HG03439 (cell line): ENCODE data around the gene B9D1.
A peak's percentile ranks its signal among the peaks of the same experiment; 100 is the strongest.

ENCODE experiments used
- ATAC-seq: cut with Tn5 transposase; IDR thresholded peaks from one replicate; pipeline ENCODE4 v1.9.1; 2021; ENCODE audit warnings: mild to moderate bottlenecking, moderate library complexity; ENCODE audit not compliant: unreplicated experiment

B9D1 gene

DNA sequence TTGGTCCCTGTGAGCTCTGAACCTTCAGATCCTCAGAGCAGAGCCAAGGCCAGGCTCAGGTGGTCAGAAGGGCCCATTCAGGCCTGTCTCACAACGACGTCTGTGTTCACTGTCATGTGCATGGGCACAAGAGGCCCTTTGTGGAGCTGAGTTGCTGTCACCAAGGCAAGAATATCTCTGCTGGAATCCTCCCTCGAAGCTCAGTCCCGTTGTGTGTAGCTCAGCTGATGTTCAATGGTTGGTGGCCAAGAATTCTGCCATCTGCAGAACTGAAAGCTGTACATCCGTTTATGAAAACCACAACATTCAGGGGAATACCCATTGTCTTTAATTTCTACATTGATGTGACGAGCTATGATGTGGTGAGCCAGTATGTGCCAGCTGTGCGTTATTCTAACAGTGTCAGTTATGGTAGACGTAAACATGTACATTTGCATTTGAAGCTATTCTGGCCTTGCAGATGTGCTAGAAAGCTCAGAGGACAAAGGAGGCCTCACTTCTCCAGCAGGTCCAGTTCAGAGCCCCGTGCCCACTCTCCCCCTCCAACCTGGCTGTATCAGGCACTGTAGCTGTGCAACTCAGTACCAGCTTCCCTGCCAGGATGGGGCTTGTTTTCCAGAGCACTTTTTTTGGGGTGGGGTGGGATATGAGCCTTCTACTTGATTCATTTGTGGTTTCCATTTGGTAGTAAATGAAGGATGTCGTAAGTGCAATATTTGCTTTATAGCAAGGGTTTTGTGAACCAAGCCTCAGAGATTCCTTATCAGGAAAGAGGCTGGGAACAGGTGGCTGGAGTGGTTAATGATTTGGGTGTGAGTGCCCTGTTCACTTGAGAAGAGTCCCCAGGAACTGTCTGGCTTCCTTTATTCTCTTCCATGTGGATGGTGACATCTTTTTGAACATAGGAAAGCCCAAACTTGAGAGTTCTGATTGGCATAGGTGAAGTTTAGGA lies 56.1 kb downstream of the B9D1 start:
- ATAC-seq: peak; percentile 81

DNA sequence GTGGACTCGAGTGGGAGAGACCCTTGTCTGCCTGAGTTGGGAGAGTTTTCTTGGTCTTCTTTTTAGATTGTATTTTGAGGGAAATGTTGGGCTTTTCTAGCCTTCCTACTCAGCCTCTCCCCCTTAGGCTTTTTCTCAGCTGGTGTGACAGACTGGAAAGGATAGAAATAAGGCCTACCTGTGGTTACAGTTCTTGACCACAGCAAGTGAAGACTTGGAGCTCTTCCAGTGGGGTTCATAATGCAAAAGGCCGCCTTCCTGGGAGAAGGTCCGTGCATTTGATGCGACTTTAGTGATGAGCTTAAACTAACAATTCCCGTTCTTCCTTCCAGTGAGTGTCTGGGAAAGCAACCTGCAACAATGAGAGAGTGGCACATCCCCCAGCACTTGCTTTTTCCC lies 56.8 kb downstream of the B9D1 start:
- no peak for ATAC-seq

DNA sequence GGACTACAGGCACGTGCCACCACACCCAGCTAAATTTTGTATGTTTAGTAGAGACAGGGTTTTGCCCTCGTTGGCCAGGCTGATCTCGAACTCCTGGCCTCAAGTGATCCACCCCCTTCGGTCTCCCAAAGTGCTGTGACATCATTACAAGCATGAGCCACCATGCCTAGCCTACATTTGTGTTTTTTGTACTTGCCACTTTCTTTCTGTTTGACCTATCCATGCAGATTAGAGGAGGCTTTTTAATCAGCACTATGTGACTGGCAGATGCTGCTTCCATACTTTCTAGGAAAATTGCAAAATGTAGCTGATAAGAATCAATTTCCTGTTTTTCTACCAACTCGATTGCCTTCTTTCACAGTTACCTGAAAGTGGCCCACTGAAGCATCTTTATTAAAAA lies 57.3 kb downstream of the B9D1 start:
- ATAC-seq: no peak

DNA sequence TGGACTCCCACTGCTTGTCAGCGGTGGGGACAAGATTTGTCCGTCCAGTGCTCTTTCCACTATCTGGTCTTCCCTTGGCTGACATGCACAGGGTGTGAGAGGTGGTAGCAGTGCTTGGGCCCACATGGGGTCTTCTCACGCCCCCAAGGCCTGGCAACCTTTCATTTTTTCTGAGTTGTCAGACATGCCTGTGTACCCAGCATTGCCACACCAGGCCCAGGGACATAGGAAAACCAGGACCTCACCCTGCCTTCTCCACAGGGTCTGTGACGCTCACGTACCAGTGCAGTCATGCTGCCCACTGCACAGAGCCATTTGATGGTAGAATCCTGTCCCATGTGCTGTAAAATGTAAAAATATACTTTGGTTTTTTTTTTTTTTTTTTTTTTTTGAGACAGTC lies 57.8 kb downstream of the B9D1 start:
- no peak for ATAC-seq

DNA sequence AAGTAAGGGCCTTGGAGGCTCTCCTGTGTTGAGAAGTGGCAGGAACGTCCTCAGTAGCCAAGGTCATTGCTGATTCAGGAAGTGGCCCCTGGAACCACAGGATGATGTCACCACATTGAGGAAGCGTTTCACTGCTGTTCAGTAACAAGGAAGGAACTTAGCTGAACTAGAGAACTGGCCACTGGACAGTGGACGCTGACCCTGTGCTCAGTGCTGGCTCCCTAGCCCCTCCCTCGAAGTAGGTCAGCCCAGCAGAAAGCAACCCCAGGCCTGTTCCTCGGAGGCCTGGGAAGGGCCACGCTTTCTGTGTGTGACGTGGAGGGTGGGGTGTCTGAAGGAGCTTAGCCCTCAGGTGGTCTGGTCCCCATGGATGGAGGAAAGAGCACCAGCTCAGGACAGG lies 58.3 kb downstream of the B9D1 start:
- ATAC-seq: no peak

DNA sequence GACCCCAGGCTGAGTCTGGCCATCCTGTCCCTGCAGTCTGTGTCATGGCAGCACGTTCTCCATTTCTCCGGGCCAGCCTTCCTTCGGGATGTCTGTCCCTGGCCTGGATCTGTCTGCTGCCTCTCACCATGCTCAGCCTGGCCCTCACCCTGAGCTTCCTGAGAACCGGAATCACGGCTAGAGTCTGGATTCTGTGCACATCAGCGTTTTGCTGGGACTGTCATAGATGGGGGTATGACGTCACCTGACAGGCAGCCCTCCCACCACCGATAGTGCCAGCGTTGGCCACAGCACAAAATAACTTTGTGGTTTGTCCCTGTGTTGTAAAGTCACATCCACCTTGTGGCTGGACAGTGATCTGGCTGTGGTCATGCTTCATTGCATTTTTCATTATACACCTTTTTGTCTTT lies 59.2 kb downstream of the B9D1 start:
- ATAC-seq: no peak

DNA sequence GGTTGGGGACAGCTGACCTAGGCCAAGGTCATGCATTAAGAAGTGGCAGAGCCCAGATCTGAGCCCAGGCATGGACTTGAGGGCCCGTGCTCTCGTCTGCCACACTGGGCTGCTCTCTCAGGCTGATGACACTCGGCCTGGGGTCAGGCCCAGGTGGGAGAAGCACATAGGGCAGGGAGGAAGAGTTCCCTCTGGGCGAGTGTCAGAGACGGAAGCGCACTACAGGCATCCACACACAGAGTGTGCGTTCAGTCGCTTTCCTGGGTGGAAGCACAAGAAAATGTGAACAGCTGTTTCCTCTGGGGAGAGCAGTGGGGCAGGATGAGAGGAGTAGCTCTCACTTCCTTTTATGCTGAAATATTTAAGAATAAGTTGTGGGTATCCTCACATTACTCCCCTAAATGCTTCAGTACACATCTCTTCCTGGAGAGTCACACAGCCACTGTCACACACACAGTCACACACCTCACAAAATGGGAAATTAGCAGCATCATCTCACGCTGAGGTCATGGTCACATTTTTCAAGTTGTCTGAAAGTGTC lies 59.7 kb downstream of the B9D1 start:
- ATAC-seq: no peak

DNA sequence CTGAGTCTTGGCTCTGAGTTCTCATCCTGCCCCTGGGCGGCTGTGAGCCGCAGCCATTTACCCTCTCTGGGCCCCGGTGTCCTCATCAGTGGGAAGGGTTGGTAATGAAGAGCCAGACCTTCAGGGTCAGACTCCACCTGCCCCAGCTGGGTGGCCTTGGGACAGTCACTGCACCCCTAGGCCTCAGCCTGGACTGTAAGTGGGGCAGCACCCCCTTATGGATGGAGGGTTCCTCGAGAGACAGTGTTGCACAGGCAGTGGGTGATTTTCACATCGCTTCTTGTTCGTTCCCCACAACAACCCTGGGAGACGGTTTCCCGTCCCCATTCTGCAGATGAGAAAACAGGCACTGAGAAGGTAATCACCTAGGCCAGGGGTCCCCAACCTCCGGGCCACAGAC lies 60.5 kb downstream of the B9D1 start:
- ATAC-seq: no peak

DNA sequence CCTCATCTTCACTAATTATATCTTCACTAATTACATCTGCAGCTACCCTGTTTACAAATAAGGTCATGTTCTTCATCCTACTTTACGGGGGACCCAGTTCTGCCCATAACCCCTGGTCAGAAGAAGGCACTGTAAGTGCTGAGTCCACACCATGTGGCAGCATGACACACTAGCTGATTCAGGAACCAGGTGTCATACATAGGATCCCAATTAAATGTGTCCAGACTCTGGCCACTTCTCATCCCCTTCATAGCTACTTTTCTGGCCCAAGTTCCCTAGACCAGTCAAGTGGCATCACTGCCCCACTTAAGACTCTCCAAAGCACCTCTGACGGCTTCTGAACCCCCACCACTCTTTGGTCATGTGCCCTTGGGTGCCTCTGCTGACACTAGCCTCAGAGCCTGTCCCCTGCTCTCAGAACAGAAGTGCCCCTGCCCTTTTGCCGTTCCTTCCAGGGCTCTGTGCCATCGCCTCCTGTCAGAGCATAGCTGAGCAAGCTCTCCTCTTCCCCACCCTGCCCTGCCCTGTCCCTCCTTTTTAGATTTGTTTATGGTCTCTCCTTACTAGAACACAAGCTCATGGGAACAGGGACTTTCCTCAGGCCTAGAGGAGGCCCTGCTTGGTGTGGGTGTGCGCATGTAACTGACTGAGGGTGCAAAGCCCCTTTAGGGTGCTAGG lies 61.1 kb downstream of the B9D1 start:
- ATAC-seq: no peak

DNA sequence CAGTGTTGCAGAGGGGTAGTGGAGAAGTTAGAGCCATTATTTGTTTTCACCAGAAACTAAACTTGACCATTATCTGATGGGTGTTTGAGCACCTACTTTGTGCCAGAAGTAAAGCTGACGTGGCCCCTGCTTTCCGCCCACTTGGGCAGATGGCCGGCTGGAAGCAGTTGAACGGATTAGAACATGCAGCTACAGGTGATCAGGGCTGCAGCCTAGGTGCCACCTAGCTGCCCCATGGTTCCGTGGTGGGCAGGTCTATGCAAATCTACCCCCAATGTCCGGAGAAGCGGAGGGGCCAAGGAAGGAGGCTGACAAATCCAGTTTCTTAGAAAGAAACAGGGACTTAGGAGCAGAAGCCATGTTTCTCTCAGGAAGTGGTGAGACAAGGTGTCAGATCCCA lies 62.7 kb downstream of the B9D1 start:
- ATAC-seq: no peak

DNA sequence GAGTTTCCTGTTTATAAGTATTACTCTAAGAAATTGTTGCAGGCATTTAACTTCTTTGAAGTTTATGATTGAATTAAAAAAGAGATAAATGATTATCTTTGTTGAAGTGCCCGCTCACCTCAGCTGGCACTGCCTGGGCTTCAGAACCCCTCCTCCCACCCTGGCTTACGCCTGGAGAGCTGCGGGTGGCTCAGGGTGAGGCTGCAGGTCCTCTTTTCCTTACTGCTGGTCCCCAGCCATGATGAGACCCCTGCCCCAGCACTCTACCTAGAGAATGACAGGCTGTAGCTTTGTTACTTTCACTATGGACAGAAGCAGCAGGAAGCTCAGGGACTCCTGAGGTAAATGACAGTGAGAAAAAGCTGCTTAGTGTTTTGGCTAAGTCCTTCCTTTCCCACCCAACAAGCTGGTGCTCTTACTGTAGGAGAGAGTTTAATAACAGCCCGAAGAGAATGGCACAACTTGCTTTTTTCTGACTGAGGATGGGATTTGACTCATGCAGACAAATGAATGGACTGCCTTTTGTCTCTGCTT lies 63.2 kb downstream of the B9D1 start:
- ATAC-seq: no peak

DNA sequence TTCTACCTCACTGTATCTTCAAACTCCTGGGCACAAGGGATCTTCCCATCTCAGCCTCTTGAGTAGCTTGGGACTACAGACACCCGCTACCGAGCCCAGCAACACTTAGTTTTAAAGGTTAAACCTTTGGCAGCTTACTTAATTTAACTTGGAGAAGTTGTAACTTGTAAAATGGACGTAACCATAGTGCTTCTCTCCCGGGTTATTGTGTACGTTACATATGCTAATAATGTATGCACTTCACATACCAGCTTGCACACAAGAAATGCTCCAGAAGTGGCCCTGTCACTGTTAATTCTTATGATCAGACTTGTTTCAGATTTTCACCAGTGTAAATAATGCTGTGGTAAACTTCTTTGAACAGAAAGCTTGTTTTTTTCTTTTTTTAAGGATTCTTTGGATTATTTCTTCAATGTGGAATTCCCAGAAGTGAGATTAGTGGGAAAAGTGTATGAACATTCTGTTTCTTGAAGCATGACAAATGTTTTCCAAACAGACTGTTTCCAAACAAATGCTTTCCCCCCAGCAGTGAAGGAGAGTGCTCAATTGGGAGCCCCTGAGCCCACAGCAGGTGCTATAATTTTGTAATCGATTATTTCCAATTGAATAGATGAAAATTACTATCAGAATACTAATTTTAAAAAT lies 63.8 kb downstream of the B9D1 start:
- ATAC-seq: no peak

DNA sequence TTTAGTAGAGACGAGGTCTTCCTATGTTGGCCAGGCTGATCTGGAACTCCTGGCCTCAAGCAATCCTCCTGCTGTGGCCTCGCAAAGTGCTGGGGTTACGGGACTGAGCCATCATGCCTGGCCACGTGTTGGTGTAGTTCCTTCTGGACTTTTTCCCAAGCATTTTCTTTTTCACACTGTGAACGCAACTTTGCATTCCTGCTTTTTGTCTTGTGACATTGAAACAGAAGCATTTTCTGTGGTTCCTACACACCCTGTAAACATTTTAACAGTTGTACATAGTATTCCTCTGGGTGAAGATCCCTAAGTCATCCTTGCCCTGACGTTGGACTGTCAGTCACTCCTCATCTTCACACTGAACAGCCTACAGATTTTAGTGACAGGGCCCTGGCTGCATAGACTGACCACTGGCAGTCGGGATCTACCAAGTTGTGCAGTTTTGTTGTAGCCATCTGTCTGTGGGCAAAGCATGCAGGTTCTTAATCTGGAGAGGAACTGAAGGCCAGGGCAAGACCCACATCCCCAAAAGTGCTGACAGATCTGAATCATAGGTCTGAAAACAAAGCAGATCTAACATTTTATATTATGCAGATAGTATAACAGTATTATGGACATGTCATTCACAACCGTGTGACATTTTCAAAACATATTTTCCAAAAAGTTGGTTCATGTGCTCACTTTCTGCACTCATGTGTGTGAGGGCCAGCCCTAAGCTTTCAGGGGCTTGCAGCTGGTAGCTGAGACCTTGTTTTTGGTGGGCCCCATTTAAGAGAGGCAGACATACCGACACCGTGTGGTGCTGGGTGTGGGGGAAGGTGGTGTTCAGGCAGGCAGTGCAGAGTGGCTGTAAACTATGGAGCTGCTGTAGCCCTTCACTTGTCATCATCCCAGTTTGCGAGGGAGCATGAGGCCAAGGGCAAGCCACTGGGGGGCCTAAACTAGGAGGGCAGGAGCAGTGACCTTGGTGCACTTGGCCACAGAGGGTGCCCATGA lies 65.4 kb downstream of the B9D1 start:
- no peak for ATAC-seq

DNA sequence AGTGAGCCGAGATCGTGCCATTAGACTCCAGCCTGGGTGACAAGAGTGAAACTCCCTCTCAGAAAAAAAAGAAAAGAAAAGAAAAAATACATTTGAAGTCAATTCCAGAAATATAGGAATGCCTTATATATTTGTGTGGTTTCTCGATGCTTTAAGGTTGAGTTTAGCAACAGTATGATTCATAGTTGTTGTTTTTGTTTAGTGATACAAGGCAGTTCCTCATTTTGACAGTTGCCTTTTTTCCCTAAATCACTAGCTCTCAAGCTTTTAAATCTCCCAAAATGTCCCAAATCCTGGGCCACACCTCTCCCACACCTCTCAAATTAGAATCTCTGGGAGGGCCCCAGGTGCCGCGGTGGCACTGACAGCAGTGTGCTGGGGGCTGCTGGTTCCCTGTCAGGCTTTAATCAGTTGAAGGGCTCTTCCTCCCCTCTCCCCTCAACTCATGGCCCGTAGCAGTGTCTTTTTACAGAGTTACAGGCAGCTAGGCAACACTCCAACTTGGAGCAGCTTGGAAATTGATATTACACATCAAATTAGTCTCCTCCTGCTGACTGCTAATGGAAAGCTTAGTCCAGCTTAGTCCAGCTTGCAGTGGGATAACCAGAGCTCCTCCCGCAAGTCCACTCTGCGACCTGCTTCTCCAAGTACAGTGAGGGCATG lies 66.9 kb downstream of the B9D1 start:
- ATAC-seq: no peak

DNA sequence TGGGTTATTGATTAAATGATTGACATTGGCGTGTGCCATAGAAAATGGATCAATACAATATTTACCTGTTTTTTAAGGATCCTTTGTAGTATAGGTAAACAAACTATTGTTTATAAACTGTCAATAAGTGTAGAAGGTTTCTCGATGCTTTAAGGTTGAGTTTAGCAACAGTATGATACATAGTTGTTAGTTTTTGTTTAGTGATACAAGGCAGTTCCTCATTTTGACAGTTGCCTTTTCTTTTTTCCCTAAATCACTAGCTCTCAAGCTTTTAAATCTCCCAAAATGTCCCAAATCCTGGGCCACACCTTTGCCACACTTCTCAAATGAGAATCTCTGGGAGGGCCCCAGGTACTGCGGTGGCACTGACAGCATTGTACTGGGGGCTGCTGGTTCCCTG lies 68.1 kb downstream of the B9D1 start:
- no peak for ATAC-seq
